Stimulated activated CD4-positive, alpha-beta T cell treated with anti-CD3 and anti-CD28 coated beads, TNF-alpha, amount 100 ng/mL, for 24 hours (primary cell): ENCODE data around the gene DIRAS3.
"Not testable (repeated sequence)": the region's sequence is repeated elsewhere in the genome, so short reads cannot be mapped to it uniquely, and the experiment has no call there.

Source experiments
- DNase-seq, 3 experiments: peaks; one replicate each; pipeline ENCODE4 v3.0.0-alpha.2; 2020; ENCODE audit warnings: low read depth in 3 of 3

The DIRAS3 gene

GRCh38 chr1:68024635-68025338 lies 25.6 kb downstream of the DIRAS3 start:
- DNase-seq = no peak

DNA sequence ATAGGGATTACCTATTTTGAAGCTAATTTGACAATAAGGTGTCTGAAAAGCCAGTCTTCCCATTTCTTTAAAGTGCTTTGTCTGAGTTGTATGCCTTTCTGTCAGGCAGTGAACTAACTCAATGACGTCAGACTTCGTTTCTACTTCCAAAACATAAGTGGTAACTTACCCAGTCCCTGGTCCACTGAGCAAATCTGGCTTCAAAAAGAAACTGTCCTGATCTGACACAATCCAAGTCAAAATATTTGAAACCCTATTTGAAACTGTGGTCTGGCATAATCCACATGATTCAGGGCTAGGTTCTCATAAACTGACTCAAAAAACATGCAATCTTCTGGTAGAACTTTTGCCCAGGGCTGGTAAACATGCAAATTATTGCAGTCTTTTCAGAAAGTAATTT lies 34.0 kb downstream of the DIRAS3 start:
- DNase-seq = no peak

DNA sequence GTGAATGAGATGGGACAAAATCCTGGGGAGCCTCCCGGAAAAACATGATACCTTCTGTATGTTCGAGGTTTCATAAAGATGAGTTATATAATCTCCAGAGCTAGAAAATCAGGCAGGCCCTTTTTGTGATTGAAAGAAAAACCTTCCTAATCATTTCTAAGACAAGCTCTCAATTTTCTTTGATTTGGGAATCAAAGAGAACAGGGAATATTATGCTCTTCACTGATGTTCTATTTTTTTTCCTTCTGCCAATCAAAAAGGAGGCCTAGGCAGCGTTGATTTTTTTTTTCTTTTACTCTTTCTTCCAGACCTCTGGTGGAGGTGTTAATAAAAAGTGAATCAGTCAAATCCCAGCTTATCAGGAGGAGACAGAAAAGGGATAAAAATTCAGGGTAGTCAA lies 34.5 kb downstream of the DIRAS3 start:
- DNase-seq = no peak

- DNase-seq = no peak
Measured at GRCh38 chr1:68015369-68015768, 35.1 kb downstream of the DIRAS3 start.

DNA sequence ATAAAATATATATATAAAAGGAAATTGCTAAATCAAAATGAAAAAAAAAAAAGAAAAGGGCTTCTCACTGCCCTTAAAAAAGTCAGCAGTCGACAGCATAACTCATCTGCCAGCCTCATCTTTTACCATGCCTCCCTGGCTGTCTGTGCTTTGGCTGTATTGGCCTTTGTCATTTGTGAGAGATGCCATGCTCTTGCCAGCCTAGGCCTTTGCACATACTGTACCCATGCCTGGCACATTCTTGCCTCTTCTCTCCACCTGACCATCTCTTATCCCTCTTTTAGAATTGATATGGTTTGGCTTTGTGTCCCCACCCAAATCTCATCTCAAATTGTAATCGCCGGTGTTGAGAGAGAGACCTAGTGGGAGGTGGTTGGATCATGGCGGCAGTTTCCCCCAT lies 37.1 kb downstream of the DIRAS3 start:
- DNase-seq = no peak

GRCh38 chr1:68011657-68012375 lies 38.6 kb downstream of the DIRAS3 start:
- no peak for DNase-seq

DNA sequence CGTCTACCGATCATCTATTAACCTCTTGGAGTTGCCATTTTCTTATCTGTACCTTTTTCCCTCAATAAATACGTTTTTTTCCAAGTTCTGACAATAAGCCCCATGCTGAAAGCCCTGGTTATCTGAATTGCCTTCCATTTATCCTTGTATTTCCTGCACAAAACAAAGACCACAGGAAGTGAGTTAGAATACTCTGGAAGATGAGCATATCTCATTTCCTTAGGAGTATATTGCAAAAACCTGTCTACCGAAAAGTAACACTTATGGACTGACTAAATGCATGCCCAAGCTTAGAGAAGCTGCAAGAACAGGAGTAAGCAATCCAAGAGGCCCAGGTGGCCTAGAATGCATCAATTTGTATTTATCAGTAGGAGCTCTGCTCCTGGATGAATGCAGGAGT lies 39.9 kb downstream of the DIRAS3 start:
- no peak for DNase-seq

DNA sequence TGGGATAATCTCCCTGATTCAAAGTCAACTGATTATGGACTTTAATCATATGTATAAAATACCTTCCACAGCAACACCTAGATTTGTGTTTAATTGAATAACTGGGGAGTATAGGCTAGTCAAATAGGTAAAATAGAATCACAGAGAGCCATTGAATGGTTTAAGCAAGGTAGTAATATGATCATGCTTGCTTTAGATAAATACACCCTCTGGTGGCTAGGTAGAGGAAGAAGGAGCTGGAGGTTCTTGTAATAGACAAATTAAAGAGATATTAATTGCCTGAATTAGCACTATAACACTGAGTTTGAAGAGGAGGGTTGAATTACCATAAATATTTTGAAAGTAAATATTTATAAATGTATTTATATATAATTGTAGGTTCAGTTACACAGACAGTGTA lies 40.3 kb downstream of the DIRAS3 start:
- no peak for DNase-seq

- not testable (repeated sequence) for DNase-seq
Measured at GRCh38 chr1:68003626-68004025, 46.8 kb downstream of the DIRAS3 start.

DNA sequence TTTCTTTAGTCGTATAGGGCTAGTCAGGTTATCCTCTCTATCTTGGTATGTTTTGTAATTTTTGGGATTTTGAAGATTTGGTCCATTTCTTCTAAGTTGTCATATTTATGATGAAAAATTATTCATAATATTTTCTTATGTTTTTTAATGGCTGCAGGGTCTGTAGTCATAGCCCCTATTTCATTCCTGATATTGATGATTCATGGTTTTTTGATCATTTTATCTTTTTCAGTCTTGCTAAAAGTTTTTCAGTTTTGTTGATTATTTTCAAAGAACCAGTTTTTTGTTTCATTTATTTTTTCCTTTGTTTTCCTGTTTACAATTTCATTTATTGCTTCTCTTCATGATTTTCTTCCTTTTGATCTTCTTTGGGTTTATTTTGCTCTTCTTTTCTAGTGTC lies 50.2 kb downstream of the DIRAS3 start:
- DNase-seq = no peak

DNA sequence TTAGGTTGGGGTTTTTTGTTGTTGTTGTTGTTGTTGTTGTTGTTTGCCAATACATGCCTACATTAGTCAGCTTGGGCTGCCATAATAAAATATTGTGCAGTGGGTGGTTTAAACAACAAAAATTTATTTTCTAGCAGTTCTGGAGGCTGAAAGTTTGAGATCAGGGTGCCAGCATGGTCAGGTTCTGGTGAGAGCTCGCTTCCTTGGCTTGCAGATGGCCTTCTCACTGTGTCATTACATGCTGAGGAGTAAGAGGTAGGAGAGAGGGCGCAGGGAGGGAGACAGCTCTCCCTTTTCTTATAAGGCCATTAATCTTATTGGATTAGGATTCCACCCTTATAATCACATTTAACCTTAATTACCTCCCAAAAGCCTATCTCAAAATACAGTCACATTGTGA lies 52.7 kb downstream of the DIRAS3 start:
- DNase-seq = no peak
